Calu3 (cell line): ENCODE results near the gene CTXN2. TPM values are rescaled to one million over a fixed set of nuclear protein-coding genes. Genes with fewer than 3 reads are reported as not detected.

Experiments used
- BruUV-seq: library from RNA; stranded (reverse); fragments of 400-500 nt; replicated peaks from 2 replicates; lab custom pipeline; 2021; lab: Mats Ljungman, UMichigan
- CTCF ChIA-PET: fragments of 300-600 bp; sonication (Branson Sonifier 250); formaldehyde crosslinking; loops from one replicate; lab custom pipeline; 2022; ENCODE audit warnings: antibody characterized with exemption; lab: Charles Lee
- DNase-seq: peaks from one replicate; pipeline ENCODE4 v3.0.0; 2022
- H3K27ac Mint-ChIP-seq: one replicate; pipeline ENCODE4 v1.8.0; 2022; ENCODE audit warnings: mixed read lengths; ENCODE audit not compliant: unreplicated experiment
- H3K27me3 Mint-ChIP-seq: one replicate; pipeline ENCODE4 v1.8.0; 2022; ENCODE audit warnings: mixed read lengths; ENCODE audit not compliant: unreplicated experiment
- H3K36me3 Mint-ChIP-seq: one replicate; pipeline ENCODE4 v1.8.0; 2022; ENCODE audit warnings: mild to moderate bottlenecking, moderate library complexity, mixed read lengths; ENCODE audit not compliant: insufficient read depth, unreplicated experiment
- H3K4me1 Mint-ChIP-seq: one replicate; pipeline ENCODE4 v1.8.0; 2022; ENCODE audit warnings: mild to moderate bottlenecking, low read depth, mixed read lengths; ENCODE audit not compliant: unreplicated experiment
- H3K4me3 Mint-ChIP-seq: one replicate; pipeline ENCODE4 v1.8.0; 2022; ENCODE audit warnings: mild to moderate bottlenecking, low read depth, moderate library complexity, mixed read lengths; ENCODE audit not compliant: unreplicated experiment
- H3K9me3 Mint-ChIP-seq: one replicate; pipeline ENCODE4 v1.8.0; 2022; ENCODE audit warnings: low read depth, mixed read lengths; ENCODE audit not compliant: unreplicated experiment
- CTCF ChIP-seq: fragments of 200-600 bp; IDR thresholded peaks from one replicate; pipeline ENCODE4 v1.8.0; 2022; ENCODE audit warnings: antibody characterized with exemption; ENCODE audit not compliant: unreplicated experiment
- intact Hi-C: fragments of 100-400 bp; cut with micrococcal nuclease; formaldehyde crosslinking; loops from one replicate; pipeline ENCODE4 v1.10.0; 2022; ENCODE audit not compliant: unreplicated experiment
- total RNA-seq: library from RNA; stranded (reverse); gene quantifications from 2 replicates; pipeline ENCODE4 v1.2.3, GENCODE V29; 2022

CTXN2 gene
- total RNA-seq, 1 experiment from 2014 or later, result not detected

GRCh38 chr15:48170981-48171380 lies 20.5 kb upstream of the CTXN2 start:
- no TSS peak for BruUV-seq
- no peaks in the 10 kb centered on the region for H3K9me3 Mint-ChIP-seq
- no peaks in the 10 kb centered on the region for H3K4me1 Mint-ChIP-seq
- no peak overlapping the region for H3K27ac Mint-ChIP-seq
- no peaks in the 10 kb centered on the region for H3K36me3 Mint-ChIP-seq
- no peaks in the 10 kb centered on the region for H3K27me3 Mint-ChIP-seq
- CTCF ChIA-PET, result no interaction called here
- intact Hi-C loops, result no loop called here
- TF ChIP-seq CTCF, result no peak
- no peak for DNase-seq
- H3K4me3 Mint-ChIP-seq, result no peak overlapping the region

- no peak for TF ChIP-seq CTCF
- no peak for DNase-seq
- Mint-ChIP-seq H3K27me3 (no peaks in the 10 kb centered on the region), H3K4me3 (no peak overlapping the region), H3K9me3 (no peaks in the 10 kb centered on the region), H3K27ac (no peak overlapping the region), H3K36me3 (peaks cover 7% of the 10 kb centered on the region), H3K4me1 (no peaks in the 10 kb centered on the region)
- CTCF ChIA-PET, result no interaction called here
- BruUV-seq, result no TSS peak
- intact Hi-C loops, result no loop called here
These were observed 16.3 kb upstream of the CTXN2 start for GRCh38 chr15:48175126-48175525.

- Mint-ChIP-seq H3K27ac (no peak overlapping the region), H3K4me1 (no peaks in the 10 kb centered on the region), H3K4me3 (no peak overlapping the region), H3K9me3 (no peaks in the 10 kb centered on the region), H3K36me3 (peaks cover 7% of the 10 kb centered on the region), H3K27me3 (no peaks in the 10 kb centered on the region)
- CTCF ChIA-PET, result no interaction called here
- TF ChIP-seq CTCF, result no peak
- intact Hi-C loops, result no loop called here
- BruUV-seq, result no TSS peak
- no peak for DNase-seq
These were observed 15.4 kb upstream of the CTXN2 start for GRCh38 chr15:48176112-48176511.

- DNase-seq, result no peak
- H3K27ac Mint-ChIP-seq, result no peak overlapping the region
- intact Hi-C loops, result no loop called here
- H3K4me3 Mint-ChIP-seq, result peak overlapping the region; percentile 73
- H3K4me1 Mint-ChIP-seq, result no peaks in the 10 kb centered on the region
- TF ChIP-seq CTCF, result no peak
- peaks cover 7% of the 10 kb centered on the region for H3K36me3 Mint-ChIP-seq
- BruUV-seq, result TSS peak; percentile 52
- CTCF ChIA-PET, result interaction anchor here (0.7 kb wide), 1 partner anchor 987 kb away, joined by 3 read pairs; no protein-coding TSS in a partner anchor
- H3K9me3 Mint-ChIP-seq, result no peaks in the 10 kb centered on the region
- no peaks in the 10 kb centered on the region for H3K27me3 Mint-ChIP-seq
These were observed 14.5 kb upstream of the CTXN2 start for GRCh38 chr15:48176957-48177356.
